Fibroblast of skin of abdomen (primary cell): ENCODE data around the gene NRXN3.
A peak's percentile ranks its signal among the peaks of the same experiment; 100 is the strongest.
"Not testable (repeated sequence)": the region's sequence is repeated elsewhere in the genome, so short reads cannot be mapped to it uniquely, and the experiment has no call there.

ENCODE experiments used
- DNase-seq: peaks from one replicate; pipeline ENCODE4 v3.0.0-alpha.2; 2013

Gene NRXN3

GRCh38 chr14:78501909-78502308, 331.7 kb downstream of the NRXN3 start:
- no peak for DNase-seq

GRCh38 chr14:78508023-78508422, 337.9 kb downstream of the NRXN3 start:
- DNase-seq, result no peak

GRCh38 chr14:78509516-78509915, 339.3 kb downstream of the NRXN3 start:
- no peak for DNase-seq

GRCh38 chr14:78512021-78512420, 341.8 kb downstream of the NRXN3 start:
- no peak for DNase-seq

- DNase-seq, result peak; percentile 6
Observed at GRCh38 chr14:78519863-78520262, 349.7 kb downstream of the NRXN3 start.

- no peak for DNase-seq
Observed at GRCh38 chr14:78524196-78524595, 354.0 kb downstream of the NRXN3 start.

- no peak for DNase-seq
Observed at GRCh38 chr14:78524766-78525165, 354.6 kb downstream of the NRXN3 start.

GRCh38 chr14:78530078-78530477, 359.9 kb downstream of the NRXN3 start:
- peak; percentile 0 for DNase-seq

GRCh38 chr14:78534141-78534540, 364.0 kb downstream of the NRXN3 start:
- no peak for DNase-seq

GRCh38 chr14:78535041-78535440, 364.9 kb downstream of the NRXN3 start:
- DNase-seq, result no peak

- DNase-seq, result not testable (repeated sequence)
Observed at GRCh38 chr14:78541788-78542187, 371.6 kb downstream of the NRXN3 start.

- DNase-seq, result no peak
Observed at GRCh38 chr14:78543433-78543832, 373.3 kb downstream of the NRXN3 start.

- no peak for DNase-seq
Observed at GRCh38 chr14:78561074-78561473, 390.9 kb downstream of the NRXN3 start.

GRCh38 chr14:78566026-78566858, 396.1 kb downstream of the NRXN3 start:
- DNase-seq, result peak; percentile 66

- no peak for DNase-seq
Observed at GRCh38 chr14:78566859-78567172, 396.6 kb downstream of the NRXN3 start.

GRCh38 chr14:78567343-78567742, 397.2 kb downstream of the NRXN3 start:
- DNase-seq, result no peak

GRCh38 chr14:78573736-78574135, 403.6 kb downstream of the NRXN3 start:
- not testable (repeated sequence) for DNase-seq

GRCh38 chr14:78576437-78577166, 406.4 kb downstream of the NRXN3 start:
- no peak for DNase-seq

- DNase-seq, result no peak
Observed at GRCh38 chr14:78581229-78581628, 411.1 kb downstream of the NRXN3 start.

GRCh38 chr14:78586681-78587080, 416.5 kb downstream of the NRXN3 start:
- no peak for DNase-seq

- no peak for DNase-seq
Observed at GRCh38 chr14:78588906-78589305, 418.7 kb downstream of the NRXN3 start.

- DNase-seq, result no peak
Observed at GRCh38 chr14:78592616-78593219, 422.5 kb downstream of the NRXN3 start.

- DNase-seq, result no peak
Observed at GRCh38 chr14:78593949-78594348, 423.8 kb downstream of the NRXN3 start.

GRCh38 chr14:78595797-78596196, 425.6 kb downstream of the NRXN3 start:
- no peak for DNase-seq
